GM21529 (cell line): Measurements from ENCODE around the gene MAP7.
"Not testable (repeated sequence)": the region's sequence is repeated elsewhere in the genome, so short reads cannot be mapped to it uniquely, and the experiment has no call there.

Experiments
- ATAC-seq: cut with Tn5 transposase; IDR thresholded peaks from one replicate; pipeline ENCODE4 v1.9.1; 2021; ENCODE audit not compliant: unreplicated experiment

The MAP7 gene

DNA sequence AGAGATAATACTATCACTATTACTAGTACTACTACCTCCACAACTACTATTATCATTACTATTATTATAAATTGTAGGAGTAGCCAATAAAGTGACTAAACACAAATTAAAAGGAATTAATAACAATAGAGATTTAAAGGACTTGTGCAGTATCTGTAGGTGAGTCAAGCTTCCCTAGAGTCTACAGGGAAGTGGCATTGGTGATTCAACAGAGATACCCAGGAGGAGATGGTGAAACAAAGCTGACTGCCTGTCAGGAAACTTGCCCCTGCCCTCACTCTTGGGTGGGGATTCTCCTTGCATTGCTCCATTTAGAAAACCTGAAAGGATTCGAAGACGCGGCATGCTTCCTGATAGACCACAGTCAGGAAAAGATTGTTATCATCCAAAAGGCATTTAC is 237.2 kb downstream of the MAP7 start:
- ATAC-seq, result no peak

DNA sequence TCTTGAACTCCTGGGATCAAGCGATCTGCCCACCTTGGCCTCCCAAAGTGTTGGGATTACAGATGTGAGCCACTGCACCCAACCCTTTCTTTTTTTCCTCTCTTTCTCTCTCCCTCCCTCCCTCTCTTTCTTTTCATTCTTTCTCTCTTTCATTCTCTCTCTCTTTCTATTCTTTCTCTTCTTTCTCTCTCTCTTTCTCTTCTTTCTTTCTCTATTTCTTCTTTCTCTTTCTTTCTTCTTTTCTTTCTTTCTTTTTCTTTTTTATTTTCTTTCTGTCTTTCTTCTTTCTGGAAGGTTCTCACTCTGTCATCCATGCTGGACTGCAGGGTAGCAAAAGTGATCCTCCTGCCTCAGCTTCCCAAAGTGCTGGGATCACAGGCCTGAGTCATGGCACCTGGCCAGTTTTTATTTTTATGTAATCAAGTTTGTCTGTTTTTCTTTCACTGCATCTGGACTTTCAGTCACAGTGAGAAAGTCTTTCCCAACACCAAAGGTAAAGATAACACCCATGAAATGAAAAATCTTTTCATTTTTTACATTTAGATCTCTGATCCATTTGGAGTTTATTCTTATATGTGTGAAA is 240.4 kb downstream of the MAP7 start:
- no peak for ATAC-seq

DNA sequence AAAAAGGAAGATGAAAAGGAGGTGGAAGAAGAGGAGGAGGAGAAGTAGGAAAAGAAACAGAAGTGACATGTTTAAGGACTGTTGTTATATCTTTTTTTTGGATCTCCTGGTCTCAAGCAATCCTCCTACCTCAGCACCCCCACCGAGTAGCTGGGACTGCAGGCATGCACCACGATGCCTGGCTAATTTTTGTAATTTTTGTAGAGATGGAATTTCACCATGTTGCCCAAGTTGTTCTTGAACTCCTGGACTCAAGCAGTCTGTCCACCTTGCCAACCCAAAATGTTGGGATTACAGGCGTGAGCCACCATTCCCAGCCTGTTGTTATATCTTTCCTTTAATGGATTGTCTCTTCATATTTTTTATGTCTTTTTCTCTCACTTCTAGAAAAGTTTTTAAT is 241.1 kb downstream of the MAP7 start:
- ATAC-seq, result no peak

DNA sequence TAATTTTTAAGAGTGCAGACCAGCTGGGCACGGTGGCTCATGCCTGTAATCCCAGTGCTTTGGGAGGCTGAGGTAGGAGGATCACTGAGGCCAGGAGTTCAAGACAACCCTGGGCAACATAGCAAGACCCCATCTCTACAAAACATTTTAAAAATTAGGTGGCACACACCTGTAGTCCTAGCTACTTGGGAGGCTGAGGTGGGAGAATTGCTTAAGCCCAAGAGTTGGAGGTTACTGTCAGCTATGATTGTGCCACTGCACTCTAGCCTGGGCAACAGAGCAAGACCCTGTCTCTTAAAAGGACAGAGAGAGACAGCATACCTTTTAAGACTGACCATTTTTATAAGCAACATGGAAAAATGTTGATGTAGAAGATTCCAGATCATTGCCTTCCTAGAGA is 241.8 kb downstream of the MAP7 start:
- ATAC-seq, result not testable (repeated sequence)

DNA sequence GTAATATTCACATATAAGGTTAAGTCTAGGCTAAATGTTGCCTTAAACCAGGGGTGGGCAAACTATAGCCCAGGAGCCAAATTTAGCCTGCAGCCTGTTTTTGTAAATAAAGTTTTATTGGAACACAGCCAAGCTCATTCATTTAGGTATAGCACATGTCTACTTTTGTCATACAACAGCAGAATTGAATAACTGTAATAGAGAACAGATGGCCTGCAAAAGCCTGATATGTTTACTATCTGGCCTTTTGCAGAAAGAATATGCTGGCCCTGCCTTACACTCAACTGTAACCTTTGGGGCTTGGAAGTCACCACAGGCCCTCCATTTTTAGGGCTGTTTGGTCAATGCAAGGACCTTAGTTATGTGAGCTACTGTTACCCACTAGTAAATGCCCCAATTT is 242.9 kb downstream of the MAP7 start:
- ATAC-seq, result no peak

DNA sequence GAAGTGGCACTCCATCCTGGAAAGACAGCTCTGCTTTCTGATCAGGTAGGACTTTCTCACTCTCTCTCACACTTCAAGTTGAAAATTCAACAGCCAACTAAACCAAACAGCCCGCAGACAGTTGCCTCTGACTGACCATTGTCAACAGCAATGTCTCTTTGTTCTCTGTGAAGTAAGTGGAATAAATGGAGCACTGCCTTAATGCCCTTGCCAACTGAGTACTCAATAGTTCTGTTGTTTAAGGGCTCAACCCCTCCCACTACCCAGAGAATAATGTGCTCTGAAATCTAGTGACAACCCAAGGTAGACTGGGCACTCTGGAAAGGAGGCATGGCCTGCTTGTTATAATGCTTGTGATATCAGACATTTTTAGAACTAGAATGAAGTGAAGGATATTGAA is 243.8 kb downstream of the MAP7 start:
- ATAC-seq, result no peak

DNA sequence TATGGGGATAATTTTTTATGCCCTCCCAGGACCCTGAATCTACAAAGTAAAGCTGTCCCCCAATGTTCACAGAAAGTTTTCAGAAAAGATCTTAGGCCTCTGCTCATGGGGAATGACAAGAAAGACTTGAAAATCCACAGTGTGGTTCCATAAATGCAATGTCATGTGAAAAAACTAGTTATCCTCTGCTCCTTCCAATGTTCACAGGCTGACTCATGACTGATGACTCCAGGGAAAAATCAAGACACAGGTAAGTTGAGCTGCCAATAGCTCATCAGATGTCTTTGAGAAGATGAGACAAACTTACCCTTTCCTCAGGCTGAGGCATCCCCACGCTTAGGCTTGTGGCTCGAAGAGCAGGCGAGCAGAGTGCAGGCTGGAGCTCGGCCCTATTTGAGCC is 245.8 kb downstream of the MAP7 start:
- ATAC-seq, result no peak

DNA sequence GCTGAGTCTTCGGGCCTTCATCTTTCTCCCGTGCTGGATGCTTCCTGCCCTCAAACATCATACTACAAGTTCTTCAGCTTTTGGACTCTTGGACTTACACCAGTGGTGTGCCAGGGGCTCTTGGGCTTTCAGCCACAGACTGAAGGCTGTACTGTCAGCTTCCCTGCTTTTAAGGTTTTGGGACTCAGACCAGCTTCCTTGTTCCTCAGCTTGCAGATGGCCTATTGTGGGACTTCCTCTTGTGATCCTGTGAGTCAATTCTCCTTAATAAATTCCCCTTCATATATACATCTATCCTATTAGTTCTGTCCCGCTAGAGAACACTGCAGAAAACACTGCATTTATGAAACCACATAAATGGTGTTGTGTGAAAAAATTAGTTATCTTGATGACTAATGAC is 246.7 kb downstream of the MAP7 start:
- no peak for ATAC-seq

DNA sequence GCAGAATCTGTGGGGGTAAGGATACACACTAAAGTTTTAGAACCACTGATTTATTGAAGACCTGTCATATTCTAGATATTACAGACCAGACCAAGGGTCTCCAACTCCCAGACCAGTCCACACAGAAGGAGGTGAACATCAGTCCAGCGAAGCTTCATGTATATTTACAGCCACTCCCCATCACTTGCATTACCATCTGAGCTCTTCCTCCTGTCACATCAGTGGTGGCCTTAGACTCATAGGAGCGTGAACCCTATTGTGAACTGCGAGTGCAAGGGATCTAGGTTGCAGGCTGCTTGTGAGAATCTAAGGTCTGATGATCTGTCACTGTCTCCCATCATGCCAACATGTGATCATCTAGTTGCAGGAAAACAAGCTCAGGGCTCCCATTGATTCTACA is 255.6 kb downstream of the MAP7 start:
- ATAC-seq, result no peak
